SK-N-SH (cell line): Measurements from ENCODE around the gene ACOXL.

ENCODE experiments used
- CTCF ChIP-seq: fragments of 200-600 bp; sonication (generic); IDR thresholded peaks from 2 replicates; pipeline ENCODE4 v1.6.1; 2017; ENCODE audit warnings: antibody characterized with exemption, mild to moderate bottlenecking, moderate library complexity
- EP300 ChIP-seq, 2 experiments: IDR thresholded peaks; 2 replicates each; pipeline versions ENCODE4 v1.4.0 to v1.6.1; 2012; ENCODE audit warnings: borderline replicate concordance in 1 of 2, low read depth in 1 of 2, low read length in 1 of 2
- GATA2 ChIP-seq: sonication (generic); formaldehyde crosslinking; IDR thresholded peaks from 2 replicates; pipeline ENCODE4 v1.5.0; 2020; ENCODE audit warnings: mild to moderate bottlenecking, missing genetic modification reagents

DNA sequence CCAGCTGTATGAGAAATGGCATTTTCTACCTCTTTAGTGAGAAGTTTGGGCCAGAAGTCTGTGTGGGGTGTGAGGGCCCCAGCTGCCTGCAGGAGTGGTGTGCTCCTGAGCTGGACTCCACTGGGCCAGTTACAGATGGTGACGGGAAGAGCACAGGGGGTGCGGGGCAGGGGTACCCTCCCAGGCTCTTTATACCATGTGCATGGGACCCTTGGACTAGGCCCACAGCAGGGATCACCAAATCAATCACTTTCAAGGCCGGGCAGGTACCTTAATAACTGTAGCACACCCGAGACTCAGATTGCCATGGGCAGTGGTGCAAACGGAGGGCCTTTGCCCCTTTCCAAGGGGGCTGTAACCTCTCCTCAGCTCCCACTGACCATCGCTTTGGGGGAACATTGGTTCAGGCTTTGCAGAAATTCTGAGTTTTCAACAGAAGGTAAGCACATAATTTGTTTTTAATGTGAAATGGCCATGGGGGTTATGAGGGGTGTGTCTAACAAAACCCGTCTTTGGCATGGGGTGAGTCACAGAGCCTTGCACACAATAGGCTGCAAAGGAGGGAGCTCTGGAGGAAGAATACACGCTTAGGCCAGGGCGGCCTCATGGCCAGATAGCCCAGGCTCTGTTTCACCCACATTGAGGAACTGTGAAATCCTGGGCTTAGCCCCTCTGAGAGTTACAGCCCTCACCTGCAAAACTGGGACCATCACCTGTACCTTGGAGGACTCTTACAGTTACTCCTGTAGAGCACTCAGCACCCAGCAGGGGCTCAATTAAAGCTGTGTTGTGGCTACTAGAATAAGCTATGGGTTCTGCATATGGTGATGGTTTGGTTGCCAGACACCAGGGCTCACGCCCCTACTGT lies 247.3 kb downstream of the ACOXL start:
- no peak for TF ChIP-seq CTCF
- no peak for TF ChIP-seq GATA2 (CRISPR knock-in tag)
- no peak for TF ChIP-seq EP300 (IDR thresholded peaks at IDR 0.05; ENCODE audit: borderline replicate concordance in 1 of 2, low read depth in 1 of 2, low read length in 1 of 2)
